RWPE2 (cell line): ENCODE data around the gene HEATR5A.
A peak's percentile ranks its signal among the peaks of the same experiment; 100 is the strongest.

Experiments used
- ATAC-seq: fragments of 200-7000 bp; cut with Tn5 transposase; 3 replicates; pipeline ENCODE4 v1.9.1; 2021; ENCODE audit warnings: low read depth
- DNase-seq: peaks from one replicate; pipeline ENCODE4 v3.0.0-alpha.2; 2020; ENCODE audit warnings: low spot score
- H3K27ac ChIP-seq: fragments of 450-650 bp; 2 replicates; pipeline ENCODE4 v1.5.1; 2017; ENCODE audit warnings: mild to moderate bottlenecking; ENCODE audit not compliant: poor library complexity, severe bottlenecking
- H3K27me3 ChIP-seq: fragments of 250-450 bp; sonication (Bioruptor Pico); 2 replicates; pipeline ENCODE4 v1.5.1; 2021; ENCODE audit warnings: mild to moderate bottlenecking, moderate library complexity; ENCODE audit not compliant: insufficient read depth, poor library complexity, severe bottlenecking
- H3K36me3 ChIP-seq: fragments of 250-450 bp; sonication (Bioruptor Pico); 2 replicates; pipeline ENCODE4 v1.5.1; 2020; ENCODE audit warnings: low read depth, mild to moderate bottlenecking, moderate library complexity
- H3K4me1 ChIP-seq: fragments of 250-450 bp; sonication (Bioruptor Pico); 2 replicates; pipeline ENCODE4 v1.5.1; 2021; ENCODE audit warnings: mild to moderate bottlenecking, moderate library complexity; ENCODE audit not compliant: insufficient read depth, poor library complexity, severe bottlenecking
- H3K4me3 ChIP-seq: fragments of 250-450 bp; sonication (Bioruptor Pico); 2 replicates; pipeline ENCODE4 v1.5.1; 2021; ENCODE audit warnings: mild to moderate bottlenecking, moderate library complexity; ENCODE audit not compliant: severe bottlenecking
- H3K9me3 ChIP-seq: fragments of 250-450 bp; sonication (Bioruptor Pico); 2 replicates; pipeline ENCODE4 v1.5.1; 2021; ENCODE audit warnings: mild to moderate bottlenecking, moderate library complexity; ENCODE audit not compliant: severe bottlenecking
- TF ChIP-seq, protein P1 (sequence below): fragments of 450-650 bp; IDR thresholded peaks from one replicate; pipeline ENCODE4 v1.5.1; 2017; ENCODE audit warnings: mild to moderate bottlenecking, moderate library complexity; ENCODE audit not compliant: poor library complexity, severe bottlenecking

HEATR5A gene

DNA sequence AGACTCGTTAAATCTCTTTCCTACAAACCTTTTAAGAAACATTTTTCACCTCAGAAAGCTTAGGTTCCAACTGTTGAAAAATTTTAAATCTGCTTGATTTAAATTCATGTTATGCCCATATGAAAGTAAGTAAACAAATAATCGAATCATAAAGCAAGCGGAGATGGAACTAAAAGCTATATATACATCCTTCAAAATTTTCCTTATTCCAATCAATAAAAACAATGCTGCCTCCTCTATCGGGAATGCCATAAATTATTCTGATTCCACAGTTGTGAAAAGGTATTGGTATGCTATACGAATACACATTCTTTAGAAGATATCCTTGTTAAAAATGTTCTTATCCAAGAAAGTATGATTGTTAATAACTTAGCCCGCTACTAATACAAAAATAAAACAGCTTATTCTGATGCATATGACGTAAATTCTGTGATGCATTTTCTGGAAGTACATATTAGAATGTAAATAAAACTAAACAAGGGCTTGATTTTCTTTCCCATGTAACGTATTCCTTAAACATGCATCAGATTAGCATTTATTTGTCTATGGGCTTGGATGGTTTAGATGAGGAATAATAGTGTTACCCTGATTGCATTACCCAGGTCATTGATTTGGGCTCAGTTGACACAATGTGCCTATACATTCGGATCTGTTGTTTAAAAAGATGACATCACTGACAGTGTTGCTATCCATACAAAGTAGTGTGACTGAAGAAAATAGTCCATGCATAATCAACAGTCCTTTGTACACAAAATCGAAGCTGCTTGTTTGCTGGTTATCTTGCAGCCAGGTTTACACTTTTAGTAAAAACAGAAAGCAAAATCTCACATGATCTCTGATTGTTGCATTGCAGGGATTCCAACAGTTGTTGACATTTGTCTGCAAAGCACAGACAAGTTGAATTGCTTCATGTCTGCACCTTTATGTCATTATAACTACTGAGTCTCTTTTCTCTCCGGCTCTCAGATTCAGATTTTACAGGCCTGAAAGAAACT is 37.6 kb upstream of the HEATR5A start:
- no peaks in the 10 kb centered on the region for H3K9me3 ChIP-seq
- H3K36me3 ChIP-seq = 0 out of 2 replicates have a peak, but pooled peaks cover 5% of the 10 kb centered on the region
- TF ChIP-seq, protein P1, sequence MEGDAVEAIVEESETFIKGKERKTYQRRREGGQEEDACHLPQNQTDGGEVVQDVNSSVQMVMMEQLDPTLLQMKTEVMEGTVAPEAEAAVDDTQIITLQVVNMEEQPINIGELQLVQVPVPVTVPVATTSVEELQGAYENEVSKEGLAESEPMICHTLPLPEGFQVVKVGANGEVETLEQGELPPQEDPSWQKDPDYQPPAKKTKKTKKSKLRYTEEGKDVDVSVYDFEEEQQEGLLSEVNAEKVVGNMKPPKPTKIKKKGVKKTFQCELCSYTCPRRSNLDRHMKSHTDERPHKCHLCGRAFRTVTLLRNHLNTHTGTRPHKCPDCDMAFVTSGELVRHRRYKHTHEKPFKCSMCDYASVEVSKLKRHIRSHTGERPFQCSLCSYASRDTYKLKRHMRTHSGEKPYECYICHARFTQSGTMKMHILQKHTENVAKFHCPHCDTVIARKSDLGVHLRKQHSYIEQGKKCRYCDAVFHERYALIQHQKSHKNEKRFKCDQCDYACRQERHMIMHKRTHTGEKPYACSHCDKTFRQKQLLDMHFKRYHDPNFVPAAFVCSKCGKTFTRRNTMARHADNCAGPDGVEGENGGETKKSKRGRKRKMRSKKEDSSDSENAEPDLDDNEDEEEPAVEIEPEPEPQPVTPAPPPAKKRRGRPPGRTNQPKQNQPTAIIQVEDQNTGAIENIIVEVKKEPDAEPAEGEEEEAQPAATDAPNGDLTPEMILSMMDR = no peak
- peak overlapping the region; percentile 48 for H3K27ac ChIP-seq
- H3K27me3 ChIP-seq = no peaks in the 10 kb centered on the region
- H3K4me3 ChIP-seq = peak overlapping the region; percentile 59
- H3K4me1 ChIP-seq = peaks cover 12% of the 10 kb centered on the region
- ATAC-seq (no peak), DNase-seq (no peak)

DNA sequence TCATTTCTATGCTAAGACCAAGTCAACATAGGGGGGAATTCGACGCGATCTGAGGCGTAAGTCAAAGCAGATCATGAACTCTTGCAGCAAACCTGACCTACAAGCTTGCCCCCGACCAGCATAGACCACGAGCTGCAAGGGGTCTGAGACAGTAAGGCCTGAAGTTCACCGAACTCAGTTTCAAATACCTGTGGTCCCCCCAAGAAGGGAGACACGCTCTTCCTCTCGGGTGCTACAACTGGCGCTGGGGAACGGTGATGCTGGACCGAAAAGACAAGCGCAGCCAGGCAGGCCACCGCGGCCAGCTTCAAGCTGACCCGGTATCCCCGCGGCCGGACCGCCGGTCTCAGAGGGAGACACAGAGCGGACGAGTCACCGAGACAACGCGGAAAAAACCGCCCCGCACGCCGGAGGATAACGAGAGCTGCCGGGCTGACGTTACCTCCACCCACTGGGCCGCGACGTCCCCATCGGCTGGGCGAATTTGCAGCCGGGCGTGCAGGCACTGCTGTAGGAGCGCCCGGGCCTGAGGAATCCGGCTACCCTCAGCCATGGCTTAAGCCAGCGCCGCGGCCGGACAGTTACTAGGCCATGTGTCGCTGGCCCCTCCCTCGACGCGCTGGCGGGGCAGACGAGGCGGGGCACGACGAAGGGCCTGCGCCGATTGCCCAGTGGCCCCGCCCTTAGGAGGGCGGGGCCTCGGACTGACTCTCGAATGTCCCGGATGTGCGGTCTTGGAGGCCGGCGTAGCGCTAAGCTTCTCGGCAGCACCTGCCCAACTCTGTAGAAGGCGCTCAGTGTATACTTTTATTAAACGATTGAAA is 36.7 kb upstream of the HEATR5A start, which contains the start of gene DTD2:
Gene DTD2, minus strand, starts transcription at position 666 of the 824 bp plus-strand sequence. Its CDS starts 113 bp downstream, at position 553.
- peak; percentile 98 for ATAC-seq
- TF ChIP-seq, protein P1 = peak; percentile 35
- peaks cover 12% of the 10 kb centered on the region for H3K4me1 ChIP-seq
- H3K36me3 ChIP-seq = peaks cover 10% of the 10 kb centered on the region
- DNase-seq = peak; percentile 93
- H3K27me3 ChIP-seq = no peaks in the 10 kb centered on the region
- H3K9me3 ChIP-seq = no peaks in the 10 kb centered on the region
- peak within 1 kb of the TSS; percentile 48 for H3K27ac ChIP-seq
- H3K4me3 ChIP-seq = peak within 1 kb of the TSS; percentile 59

DNA sequence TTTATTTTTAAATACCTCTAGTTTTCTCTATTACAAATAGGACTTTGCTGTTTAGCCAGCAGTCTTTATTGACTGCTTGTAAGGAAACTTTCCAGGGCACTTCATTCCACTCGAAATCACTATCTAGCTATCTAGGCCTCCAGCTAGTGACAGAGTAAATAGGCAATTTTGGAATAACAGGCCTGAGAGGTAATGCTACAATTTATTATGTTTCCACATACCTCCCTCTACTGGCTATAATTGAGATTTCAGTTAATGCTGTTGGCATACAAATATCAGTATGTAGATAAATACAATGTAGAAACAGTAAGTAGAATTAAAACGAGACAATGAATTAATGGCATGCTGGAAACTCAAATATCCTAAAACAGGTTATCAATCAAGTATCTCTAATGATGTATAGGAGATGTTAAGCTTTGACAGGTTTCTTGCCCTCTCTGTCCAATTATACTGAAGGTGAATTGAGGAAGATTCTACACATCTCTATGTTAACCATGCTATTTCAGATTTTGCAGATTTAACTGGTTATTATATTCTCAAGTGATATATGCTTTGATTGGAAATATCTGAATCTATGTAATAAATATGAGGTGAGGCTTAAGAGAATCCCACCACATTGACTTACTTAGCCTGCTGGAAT is 29.7 kb upstream of the HEATR5A start:
- DNase-seq (no peak), ATAC-seq (peak; percentile 72)
- no peak overlapping the region for H3K27ac ChIP-seq
- H3K4me3 ChIP-seq = no peak overlapping the region
- no peaks in the 10 kb centered on the region for H3K27me3 ChIP-seq
- peaks cover 54% of the 10 kb centered on the region for H3K36me3 ChIP-seq
- TF ChIP-seq, protein P1 = peak; percentile 84
- H3K4me1 ChIP-seq = peaks cover 4% of the 10 kb centered on the region
- H3K9me3 ChIP-seq = no peaks in the 10 kb centered on the region

DNA sequence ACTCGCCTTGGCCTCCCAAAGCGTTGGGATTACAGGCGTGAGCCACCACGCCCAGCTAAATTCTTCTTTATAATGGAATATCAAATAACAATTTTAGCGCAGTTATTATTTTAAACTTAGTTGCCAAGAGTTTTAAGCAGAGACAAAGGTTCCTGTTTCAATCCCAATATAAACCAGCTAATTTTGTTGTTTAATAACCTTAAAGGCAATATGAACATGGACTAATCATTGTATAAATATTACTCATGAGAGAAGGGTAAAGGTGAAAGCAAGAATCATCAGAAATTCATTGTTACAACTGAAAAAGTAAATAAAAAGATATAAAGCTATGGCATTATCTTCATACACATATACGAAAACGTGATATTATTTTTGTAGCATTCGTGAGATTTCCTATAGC is 28.8 kb upstream of the HEATR5A start:
- Histone ChIP-seq H3K4me1 (no peaks in the 10 kb centered on the region), H3K4me3 (no peak overlapping the region), H3K36me3 (peaks cover 54% of the 10 kb centered on the region), H3K9me3 (no peaks in the 10 kb centered on the region), H3K27me3 (no peaks in the 10 kb centered on the region), H3K27ac (no peak overlapping the region)
- no peak for ATAC-seq
- DNase-seq = no peak
- TF ChIP-seq, protein P1 = no peak
